Measurements from ENCODE around the gene TACC3.

The TACC3 gene

DNA sequence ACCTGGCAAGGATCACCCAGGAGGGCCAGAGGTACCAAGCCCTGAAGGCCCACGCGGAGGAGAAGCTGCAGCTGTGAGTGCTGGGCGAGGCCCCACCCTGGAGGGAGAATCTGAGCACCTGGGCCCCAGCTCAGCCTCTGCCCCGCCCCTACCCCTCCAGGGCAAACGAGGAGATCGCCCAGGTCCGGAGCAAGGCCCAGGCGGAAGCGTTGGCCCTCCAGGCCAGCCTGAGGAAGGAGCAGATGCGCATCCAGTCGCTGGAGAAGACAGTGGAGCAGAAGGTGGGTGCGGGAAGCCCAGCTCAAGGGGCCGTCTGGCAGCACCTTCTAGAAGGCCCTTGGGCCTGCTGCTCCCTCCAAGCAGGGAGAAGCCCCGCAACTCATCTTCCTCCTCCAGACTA is 23.2 kb downstream of the TACC3 start:
- no peak for DNase-seq

DNA sequence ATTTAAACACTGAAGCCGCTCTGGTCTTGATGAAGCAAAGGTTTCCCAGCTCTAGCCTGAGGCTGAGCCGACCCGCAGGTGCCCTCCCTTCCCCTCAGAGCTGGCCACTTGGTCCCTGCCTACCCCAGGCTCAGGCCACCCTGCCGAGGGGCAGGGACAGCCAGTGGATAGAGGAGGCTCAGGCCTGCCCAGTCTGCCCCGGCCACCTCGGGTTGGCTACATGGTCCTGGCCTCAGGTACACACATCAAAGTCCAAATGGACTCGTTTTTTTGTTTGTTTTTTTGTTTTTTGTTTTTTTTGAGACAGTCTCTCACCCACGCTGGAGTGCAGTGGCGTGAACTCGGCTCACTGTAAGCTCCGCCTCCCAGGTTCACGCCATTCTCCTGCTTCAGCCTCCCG is 23.8 kb downstream of the TACC3 start:
- no peak for DNase-seq

DNA sequence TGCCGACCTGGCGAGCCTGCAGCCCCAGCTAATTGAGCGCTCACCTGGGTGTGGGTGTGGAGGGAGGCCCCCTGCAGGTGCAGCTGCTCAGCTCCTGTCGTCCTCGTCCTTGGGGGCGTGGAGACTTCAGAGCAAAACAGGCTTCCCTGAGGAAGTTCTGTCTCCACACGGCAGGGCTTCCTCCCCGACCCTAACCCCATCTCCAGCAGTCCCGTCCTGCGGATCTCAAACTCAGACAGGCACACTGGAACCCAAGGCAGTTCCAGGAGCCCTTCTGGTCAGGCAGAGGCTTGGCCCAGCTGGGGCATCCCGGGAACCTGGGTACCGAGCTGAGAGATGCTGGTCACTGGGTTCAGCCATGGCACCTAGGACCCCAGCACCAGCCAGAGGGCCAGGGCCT is 24.4 kb downstream of the TACC3 start:
- no peak for DNase-seq

DNA sequence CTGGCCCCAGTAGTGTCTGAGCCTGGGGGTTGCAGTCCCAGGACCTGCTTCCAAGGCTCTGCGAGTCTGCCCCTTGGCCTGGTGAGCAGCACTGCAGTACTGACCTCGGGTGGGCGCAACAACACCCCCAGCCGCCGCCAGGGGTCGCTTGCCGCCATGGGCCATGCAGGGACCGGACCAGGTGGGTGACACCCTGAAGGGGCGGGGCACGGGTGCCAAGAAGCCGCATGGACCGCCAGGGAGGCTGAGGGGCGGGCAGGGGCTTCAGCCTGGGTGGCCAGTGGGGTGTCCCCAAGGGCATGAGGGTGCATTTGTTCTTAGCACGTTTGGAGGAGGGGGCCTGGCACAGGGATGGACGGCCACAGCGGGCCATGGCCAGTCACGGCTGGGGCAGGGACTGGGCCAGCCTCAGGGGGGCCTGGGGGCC is 25.0 kb downstream of the TACC3 start:
- DNase-seq = peak in 34 of 56 donors; percentile 9 to 71 (median 28)

DNA sequence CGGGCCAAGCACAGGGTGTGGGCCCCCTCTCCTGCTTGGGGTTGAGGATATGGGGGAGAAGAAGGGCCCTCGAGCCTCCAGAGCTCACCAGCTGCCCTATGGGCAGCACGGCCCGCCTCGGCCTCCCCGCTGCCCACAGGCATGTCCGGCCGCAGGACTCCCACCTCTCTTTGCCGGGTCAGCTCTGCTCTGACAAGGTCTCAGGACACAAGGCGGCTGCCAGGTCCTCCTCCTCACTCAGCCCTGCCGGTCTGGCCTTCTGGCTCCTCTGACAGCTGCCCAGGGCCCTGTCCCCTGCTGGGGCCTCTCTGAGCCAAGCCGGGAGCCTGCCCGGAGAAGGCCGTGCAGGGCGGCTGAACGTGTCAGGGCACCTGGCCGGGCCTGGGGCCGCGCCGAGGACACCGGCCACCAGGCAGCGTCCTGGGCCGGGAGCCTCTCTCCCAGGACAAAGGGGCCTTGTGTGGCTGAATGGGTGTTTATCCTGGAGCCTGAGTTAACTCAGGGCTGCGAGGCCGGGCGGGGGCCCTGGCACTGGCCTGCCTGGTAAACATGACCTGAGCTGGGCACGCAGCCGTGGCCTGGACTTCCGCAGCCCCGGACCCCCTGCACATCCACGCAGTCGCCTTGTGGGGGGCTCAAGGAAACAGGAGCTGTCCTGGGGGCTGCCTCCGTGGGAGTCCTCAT is 25.7 kb downstream of the TACC3 start:
- DNase-seq = peak in 24 of 56 donors; percentile 10 to 62 (median 35)

DNA sequence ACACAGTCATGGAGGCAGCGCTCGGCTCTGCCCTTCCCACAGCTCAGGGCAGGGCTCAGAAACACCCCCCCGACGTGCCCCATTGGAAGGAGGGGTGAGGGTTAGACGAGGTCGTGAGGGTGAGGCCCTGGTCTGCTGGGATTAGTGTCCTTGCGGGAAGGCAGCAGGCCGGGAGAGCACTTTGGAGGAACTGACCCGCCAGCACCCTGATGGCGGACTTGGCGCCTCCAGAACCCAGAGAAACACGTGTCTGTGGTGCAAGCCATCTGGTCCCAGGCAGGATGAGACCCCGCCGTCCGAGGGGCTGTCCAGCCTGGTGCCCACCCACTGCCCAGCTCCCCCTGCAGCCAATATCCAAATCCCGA is 26.3 kb downstream of the TACC3 start:
- DNase-seq = no peak

DNA sequence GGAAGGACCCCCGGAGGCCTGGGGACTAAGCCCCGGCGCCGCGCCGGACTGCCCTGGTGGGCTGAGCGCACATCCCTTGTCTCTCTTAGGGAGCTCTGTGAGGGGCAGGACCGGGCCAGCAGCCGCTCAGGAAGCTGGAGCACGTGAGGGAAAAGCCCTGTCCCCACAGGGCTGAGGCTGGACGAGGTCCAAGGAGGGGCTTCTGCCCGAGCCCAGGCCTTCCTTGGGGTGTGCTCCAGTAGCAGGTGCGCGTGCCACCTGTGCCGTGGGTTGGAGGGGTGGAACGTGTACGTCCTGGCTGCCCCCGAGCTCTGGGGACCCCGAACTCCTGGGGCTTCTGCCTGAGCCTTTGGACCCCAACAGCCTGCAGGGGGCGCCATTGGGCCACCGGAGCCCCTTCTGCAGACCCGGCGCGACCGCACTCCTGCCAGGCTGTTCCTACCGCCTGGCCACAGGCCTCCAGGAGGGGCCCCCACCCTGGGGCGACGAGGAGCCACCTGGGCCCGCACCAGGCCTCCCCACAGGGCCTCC is 27.2 kb downstream of the TACC3 start:
- DNase-seq = peak in 33 of 56 donors; percentile 9 to 84 (median 40)

DNA sequence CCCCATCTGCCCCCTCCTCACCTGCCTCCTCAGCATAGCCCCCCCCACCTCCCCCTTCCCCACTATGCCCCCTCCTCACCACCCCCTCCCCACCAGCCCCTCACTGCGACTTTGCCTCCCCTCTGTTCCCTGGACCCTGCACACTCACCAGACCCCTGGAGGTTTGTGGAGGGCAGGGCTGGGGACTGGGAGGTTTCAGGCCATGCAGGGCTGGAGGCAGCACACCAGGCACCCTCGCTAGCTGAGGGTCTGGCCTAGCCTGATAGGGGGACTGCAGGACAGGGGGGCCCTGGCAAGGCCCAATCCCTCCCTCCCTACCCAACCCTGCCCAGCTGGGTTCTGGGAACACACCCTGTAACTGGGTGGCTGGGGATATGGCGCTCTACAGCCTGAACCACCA is 28.0 kb downstream of the TACC3 start:
- no peak for DNase-seq

DNA sequence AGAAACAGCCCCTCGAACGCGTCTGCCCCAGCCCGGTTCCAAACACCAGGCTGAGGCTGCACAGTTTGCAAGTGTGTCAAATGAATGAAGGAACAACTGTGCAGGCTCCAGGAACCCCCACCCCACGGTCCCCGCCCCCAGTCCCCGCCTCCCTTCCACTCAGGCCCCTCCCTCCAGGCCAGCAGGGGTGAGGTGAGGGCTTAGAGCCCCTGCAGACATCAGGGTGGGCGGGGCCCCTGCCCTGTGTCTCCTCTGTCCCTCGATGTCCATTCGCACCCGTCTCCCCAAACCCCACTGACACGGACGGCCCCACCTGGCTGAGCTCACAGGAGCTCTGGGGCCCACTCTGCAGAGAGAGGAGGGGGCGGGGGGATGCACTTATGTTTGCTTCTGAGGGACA is 28.5 kb downstream of the TACC3 start:
- no peak for DNase-seq

DNA sequence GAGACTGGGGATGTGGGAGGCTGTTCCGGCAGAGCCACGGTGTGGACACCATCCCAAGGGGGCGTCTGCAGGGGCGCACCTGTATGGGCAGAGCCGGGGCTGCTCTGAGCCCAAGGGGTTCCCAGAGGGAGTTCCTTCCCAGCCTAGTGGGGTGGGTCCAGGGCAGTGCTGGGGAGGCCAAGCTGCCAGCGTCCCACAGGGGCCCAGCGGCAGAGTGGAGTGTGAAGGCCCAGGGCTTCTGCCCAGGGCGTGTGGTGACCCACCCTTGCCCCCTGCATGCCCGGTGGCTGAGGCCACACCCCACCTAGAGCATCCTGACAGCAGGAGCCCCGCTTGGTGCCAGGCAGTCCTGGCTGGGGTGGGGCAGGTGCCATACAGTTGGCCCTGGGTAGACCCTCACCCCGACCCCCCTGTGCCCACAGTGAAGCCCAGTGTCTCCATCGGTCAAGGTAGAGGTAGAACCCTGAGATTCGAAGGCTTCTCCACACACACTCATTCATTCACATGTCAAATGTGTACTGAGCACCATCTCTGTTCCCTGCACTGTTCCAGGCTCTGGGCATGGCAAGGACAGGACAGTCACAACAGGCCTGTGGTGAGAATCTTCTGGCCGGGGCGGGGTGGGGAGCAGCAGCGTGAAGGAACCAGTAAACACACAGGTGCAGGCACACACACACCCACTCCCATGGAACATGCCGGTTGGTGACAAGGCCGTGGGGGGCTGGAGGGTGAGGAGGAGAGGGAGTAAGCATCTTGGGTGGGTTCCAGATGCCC is 29.2 kb downstream of the TACC3 start:
- DNase-seq = no peak

DNA sequence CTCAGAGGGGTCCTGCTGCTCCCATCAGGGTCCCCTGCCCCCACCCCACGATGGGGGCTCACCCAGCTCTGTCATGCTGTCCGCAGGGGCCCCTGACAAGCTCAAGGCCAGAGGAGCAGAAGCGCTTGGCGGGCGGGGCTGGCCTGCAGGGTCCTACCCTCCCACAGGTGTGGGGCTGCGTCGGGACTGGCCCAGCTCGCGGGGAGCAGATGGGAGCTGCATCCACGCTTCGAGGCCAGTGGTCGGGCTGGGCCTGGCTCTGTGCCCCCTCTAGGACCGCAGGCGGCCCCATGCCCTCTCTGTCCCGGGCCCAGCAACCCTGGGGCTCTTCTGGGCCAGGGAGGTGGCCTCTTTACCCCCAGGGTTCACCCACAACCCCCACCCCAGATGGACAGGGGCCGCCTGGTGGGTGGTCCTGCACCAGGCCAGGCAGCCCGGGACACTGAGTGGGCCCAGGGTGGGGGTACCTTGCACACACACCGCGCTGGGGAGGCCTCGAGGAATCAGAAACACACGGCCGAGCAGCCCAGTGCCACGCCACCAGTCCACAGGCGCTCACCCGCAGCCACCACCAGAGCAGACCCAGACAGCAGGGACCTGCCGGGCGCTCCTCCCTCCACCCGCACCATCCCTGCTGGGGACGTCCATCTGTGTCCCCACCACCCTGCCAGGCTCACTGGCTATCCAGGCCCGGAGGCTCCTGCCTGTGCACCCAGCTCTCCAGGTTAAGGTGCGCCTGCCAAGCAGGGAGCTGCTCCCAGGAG is 30.0 kb downstream of the TACC3 start:
- no peak for DNase-seq

DNA sequence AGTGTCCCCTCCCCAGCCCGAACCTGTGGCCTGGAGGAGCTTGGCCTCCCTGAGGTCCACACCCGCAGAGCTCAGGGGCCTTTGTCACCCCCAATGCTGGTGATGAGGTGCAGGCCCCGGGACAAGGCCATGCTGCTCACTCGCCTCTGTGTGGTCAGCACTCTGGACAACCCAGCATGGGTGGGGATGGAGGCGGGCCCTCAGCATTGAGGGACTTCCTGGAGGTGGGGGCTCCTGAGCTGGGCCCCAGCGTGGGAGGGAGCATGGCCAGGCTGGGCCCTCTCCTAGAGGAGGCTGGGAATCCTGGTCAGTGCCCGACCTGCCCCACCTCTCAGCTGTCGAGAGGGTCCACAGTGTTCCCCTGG is 30.6 kb downstream of the TACC3 start:
- DNase-seq = no peak

DNA sequence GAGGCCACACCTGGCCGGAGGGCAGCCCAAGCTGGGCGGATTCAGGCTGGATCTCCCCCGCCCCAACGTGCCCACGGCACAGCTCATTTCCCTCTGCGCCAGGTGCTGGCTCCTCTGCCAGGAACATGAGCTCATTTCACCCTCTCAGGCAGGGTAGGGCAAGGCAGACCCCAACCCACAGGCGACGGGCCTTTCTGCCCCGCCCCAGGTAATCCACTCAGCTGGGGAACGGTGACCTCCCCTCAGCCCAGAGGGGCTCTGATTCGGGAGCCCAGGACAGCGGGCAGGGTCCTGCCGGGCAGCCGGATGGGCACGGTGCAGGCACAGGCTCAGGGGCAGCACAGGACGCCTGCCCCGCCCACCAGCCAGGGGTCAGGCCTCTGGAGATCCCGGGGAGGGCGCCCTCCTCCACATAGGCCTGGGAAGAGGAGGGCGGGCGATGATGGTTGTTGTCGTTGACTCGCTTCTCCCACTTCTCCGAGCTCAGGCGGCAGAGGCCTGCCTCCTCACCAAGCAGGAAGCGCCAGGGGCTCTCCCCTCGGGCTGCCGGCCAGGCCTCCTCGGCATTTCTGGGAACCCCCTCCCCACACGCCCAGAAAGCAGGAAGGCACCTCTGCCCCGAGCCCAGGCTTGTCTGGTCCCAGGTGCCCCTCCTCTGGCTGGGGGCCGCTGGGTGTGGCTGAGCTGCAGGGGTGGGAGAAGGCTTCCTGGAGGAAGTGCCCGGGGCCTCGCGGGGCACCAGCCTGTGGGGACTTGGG is 31.1 kb downstream of the TACC3 start:
- no peak for DNase-seq

DNA sequence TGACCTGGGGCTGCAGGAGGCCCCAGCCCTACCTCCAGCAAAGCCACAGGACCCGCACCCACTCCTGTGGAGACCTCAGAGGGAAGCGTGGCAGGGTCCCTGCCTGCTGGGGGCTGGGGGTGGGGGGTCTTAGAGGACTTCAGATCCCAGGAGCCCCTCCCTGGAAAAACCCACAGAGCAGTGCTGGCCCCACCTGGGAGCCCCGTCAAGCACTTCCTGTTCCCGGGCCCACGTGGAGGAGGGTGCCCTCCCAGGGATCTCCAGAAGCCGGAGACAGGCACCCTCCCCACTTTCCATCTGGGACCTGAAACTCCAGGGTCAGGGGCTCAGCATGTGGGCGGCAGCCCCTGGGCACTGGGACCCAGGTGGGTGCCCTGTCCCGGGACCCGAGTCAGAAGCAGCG is 32.0 kb downstream of the TACC3 start:
- DNase-seq = no peak

DNA sequence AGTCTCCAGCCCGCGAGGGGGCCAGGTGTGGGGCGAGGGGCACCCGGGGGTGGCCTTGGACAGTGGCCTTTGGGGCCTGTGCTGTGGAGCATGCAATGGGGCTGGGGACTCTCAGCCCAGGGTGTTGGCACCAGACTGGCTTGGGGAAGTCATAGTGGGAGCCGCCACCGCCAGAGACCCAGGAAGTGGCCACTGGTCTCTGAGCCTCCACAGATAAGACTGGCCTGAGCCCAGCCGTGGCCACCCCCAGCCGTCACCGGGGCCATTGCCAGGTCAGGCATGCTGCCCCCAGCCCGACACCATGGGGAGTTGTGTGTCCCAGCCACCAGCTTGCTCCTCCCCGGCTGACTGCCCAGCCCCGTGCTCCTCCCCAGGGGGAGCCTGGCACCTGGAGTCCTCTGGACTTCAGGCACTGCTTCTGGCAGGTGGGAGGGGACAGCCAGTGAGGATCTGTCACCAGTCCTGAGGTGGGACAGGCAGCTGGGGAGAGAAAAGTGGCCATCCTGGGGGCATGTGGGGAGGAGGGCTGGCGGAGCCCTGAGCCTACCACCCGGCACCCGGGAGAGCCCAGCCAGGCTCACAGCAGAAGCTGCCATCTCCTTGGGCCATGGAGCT is 32.5 kb downstream of the TACC3 start:
- no peak for DNase-seq

DNA sequence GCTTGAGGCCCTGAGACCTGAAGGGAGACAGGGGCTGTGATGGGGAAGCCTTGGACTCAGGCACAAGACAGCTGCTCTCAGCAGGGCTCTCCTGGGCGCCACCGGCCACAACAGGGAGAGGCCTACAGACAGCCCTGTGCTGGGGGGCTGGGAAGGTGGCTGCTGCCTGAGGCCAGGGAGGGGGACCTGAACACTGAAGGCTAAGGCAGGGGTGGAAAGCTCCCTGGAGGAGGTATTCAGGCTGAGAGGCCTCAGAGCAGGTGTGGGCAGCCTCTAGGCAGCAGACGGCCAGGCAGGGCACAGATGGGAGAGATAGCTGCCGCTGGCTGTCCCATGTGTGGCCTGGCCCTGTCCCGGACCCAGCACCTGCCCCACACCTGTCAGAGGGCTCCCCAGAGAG is 33.0 kb downstream of the TACC3 start:
- DNase-seq = no peak

DNA sequence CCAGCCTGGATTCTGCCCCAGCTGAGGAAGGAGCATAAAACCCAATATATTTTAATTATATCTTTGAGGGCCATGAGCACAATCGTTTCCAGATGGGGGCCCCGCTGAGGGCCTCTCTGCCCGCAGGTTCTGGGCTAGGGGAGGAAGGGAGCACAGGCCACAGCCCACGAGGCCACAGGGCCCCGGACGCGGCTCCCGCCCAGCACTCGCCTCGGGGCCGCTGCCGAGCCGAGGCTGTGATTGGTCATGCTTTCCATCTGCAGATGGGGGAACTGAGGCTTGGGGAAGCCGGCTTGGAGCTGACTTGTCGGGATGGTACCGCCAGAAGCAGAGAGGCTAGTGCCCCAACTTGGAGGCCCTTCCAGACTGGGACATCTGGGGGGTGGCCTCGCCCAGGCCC is 34.0 kb downstream of the TACC3 start:
- no peak for DNase-seq

DNA sequence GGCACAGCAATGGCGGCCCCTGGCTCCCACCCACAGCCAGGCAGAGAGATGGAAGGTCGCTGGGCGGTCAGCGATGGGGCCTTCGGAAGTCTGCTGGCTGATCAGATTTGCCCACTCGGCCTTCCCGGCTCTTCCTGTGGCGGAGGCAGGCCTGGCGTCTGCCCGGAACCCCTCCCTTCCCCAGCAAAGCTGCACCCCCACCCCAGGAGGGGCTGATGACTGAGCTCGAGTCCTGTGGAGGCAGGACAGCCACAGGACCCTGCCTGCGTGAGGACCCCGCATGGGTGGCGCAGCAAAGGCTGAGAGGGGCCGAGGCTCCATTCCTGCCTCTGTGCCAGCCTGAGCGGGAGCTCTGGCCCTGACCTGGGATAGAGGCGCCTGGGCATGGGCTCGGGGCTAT is 34.8 kb downstream of the TACC3 start:
- no peak for DNase-seq

DNA sequence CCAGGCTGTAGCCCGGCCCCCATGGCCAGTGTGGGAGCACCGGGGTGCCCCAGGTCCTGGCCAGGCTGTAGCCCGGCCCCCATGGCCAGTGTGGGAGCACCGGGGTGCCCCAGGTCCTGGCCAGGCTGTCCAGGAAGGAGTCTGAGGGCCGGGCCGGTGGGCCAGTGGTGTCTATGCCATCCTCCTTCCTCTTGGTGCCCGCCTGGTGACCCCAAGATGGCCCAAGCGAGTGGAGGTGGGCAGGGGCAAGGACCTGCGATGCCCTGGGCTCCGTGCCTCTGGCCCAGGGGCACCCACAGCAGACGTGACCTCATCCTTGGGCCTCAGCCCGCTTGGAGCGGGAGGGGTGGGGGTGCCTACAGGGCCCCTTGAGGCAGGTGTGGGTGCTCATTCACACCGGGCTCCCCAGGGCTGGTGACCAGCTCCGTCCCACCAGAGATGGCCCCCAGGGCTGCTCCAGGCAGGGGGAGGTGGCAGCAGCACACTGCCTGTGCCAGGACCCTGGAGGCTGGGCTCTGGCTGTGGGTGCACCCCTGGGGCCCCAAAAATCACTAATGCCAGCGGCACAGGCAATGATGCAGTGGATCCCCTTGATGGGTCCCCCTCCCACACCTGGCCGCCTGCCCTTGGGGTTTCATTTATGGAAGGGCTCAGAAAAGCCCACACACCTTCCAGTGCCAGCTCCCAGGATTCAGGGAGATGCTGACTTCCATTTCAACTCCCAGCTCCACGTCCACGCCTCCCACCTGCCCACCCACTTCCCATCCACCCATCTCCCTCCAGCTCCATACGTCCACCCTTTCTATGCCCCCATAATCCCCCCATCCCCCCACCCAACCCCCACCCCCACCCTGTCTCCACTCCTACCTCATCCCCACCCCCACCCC is 35.8 kb downstream of the TACC3 start:
- no peak for DNase-seq

DNA sequence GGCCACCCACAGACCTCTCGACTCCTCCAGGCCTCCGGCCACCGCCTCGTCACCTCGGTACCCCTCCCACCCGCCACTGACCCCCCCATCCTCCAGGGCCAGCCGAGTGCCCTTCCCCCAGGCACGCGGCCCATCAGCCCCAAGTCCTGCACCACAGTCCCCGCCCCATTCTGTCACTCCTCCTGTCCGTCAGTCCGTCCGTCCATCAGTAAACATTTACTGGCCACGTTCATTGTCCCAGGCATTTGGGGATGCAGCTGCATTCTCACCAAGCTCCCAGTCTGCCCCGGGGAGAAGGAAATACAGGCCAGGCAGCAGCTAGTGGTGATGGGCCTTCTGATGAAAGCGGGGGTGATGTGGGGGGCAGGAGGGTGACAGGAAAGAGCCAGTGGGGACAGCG is 36.5 kb downstream of the TACC3 start:
- DNase-seq = no peak

Data from nucleus accumbens (tissue), 56 donors.